ENCODE data around the gene SLCO3A1. TPM values are rescaled to one million over a fixed set of nuclear protein-coding genes. Genes with fewer than 3 reads are reported as not detected.
A peak's percentile ranks its signal among the peaks of the same experiment; 100 is the strongest.
"Not testable (repeated sequence)": the region's sequence is repeated elsewhere in the genome, so short reads cannot be mapped to it uniquely, and the experiment has no call there.

SLCO3A1 gene
- total RNA-seq, 2 donors from 2014 or later = 55.9 to 65.1 TPM

DNA sequence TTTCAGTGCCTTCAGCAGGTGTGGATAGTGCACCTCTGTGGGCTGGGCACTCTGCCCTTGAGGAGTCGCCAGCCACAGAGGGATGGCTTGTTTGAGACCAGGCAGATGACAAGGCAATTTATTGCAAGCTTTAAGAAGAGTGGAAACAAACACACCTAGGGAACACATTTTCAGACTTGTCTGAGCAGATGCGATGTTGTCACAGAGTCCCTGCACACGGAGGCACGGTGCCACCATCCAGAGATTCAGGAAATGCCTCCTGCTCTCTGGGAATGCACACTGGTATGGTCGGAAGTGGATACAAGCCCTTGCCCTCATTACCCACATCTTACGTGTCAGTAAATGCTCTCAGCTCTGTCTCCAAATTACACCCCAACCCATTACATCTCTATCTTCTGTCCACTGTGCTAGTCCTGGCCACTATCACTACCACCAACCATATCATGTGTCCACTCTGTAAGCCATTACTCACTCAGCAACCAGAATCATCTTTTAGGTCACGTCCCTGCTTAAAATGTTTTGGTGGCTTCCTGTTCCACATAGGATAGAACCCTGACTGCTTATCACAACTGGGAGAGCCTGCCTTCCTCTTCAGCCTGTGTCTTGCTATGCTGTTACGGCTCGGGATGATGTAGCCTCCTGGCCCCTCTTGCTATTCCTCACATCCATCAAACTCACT is 196.9 kb downstream of the SLCO3A1 start:
- Mint-ChIP-seq H3K36me3 (ENCODE audit: low read depth) (no peaks in the 10 kb centered on the region), H3K27ac (peak overlapping the region; percentile 80), H3K4me1 (peaks cover 44% of the 10 kb centered on the region), H3K27me3 (no peaks in the 10 kb centered on the region), H3K4me3 (peak overlapping the region; percentile 19)
- ATAC-seq (no peak), DNase-seq (no peak)
- no peaks in the 10 kb centered on the region for H3K9me3 ChIP-seq (ENCODE audit: control insufficient read depth, low read length, poor library complexity, severe bottlenecking)

DNA sequence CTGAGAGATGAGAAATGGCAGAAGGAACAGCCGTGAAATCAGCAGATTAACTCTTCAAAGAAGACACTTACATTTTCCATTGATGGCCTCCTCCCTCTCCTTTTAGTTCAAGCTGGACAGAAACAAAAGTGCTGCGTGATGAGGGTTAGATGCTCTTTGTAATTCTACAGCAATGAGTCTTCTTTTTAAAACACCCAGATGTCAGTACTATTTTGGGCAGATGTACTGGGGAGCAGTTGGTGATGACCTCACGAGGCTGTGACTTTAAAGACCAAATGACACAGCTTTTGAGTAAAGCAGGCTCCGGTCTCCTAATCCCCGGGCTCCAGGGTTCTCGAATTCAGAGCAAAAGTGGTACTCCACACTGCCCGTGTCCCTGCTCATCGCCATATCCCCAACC is 198.2 kb downstream of the SLCO3A1 start:
- peak overlapping the region; percentile 80 for H3K27ac Mint-ChIP-seq
- no peak overlapping the region for H3K4me3 Mint-ChIP-seq
- ATAC-seq (no peak), DNase-seq (no peak)
- peaks cover 50% of the 10 kb centered on the region for H3K4me1 Mint-ChIP-seq
- no peaks in the 10 kb centered on the region for H3K36me3 Mint-ChIP-seq (ENCODE audit: low read depth)
- H3K9me3 ChIP-seq (ENCODE audit: control insufficient read depth, low read length, poor library complexity, severe bottlenecking) = no peaks in the 10 kb centered on the region
- no peaks in the 10 kb centered on the region for H3K27me3 Mint-ChIP-seq

DNA sequence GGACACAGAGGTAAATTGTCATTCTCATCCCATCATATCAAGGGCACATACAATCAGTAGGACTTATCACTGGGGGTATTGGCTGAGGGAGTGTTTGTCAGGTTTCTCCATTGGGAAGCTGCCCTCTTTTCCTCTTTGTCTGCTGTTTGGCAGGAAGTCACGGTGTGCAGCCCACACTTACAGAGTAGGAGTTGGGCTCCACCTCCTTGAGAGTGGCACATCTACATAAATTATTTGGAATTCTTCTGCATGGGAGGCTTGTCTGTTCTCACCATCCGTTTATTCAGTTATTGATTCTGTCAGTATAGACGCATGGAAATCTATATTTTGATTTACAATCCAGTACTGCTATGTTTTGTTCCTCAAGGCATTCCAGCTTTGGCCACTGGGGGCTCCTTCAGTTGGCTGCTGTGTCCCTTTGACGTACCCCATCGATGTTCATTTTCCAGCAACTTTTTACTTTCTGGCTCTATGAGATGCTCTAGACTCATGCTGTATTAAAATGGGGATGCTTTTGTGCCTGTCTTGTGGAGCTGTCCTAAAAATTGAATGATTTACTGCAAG is 200.3 kb downstream of the SLCO3A1 start:
- ATAC-seq (no peak), DNase-seq (no peak)
- peaks cover 44% of the 10 kb centered on the region for H3K4me1 Mint-ChIP-seq

DNA sequence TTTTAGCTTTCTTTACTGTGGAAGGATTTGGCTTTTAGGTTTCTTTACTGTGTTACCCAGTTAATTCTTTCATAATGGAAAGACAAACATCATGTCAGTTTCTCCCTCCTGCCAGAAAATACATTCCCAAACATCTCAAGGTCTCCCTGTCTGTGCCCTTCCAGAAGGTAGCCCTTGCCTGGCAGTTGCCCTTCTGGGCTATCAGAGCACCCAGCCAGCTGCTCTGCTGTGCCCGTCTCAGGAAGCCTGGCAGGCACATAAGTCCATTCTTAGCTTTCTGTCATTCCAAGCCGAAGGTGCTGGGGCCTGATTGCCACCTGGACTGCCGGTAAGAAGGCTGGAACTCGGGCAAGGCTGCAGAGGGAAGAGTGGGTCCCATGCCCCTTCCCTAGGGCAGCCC is 203.4 kb downstream of the SLCO3A1 start:
- Mint-ChIP-seq H3K4me1 (peaks cover 27% of the 10 kb centered on the region), H3K27me3 (no peaks in the 10 kb centered on the region), H3K27ac (peak overlapping the region; percentile 53), H3K36me3 (ENCODE audit: low read depth) (no peaks in the 10 kb centered on the region), H3K4me3 (no peak overlapping the region)
- ATAC-seq = no peak
- H3K9me3 ChIP-seq (ENCODE audit: control insufficient read depth, low read length, poor library complexity, severe bottlenecking) = no peaks in the 10 kb centered on the region
- no peak for DNase-seq

More for the DNA sequence above, 200.3 kb downstream of the SLCO3A1 start:
- no peak overlapping the region for H3K27ac Mint-ChIP-seq
- no peak overlapping the region for H3K4me3 Mint-ChIP-seq
- no peaks in the 10 kb centered on the region for H3K9me3 ChIP-seq (ENCODE audit: control insufficient read depth, low read length, poor library complexity, severe bottlenecking)
- H3K27me3 Mint-ChIP-seq = no peaks in the 10 kb centered on the region
- H3K36me3 Mint-ChIP-seq (ENCODE audit: low read depth) = no peaks in the 10 kb centered on the region

GRCh38 chr15:92059036-92059970 is 205.8 kb downstream of the SLCO3A1 start:
- H3K4me1 Mint-ChIP-seq = peaks cover 24% of the 10 kb centered on the region
- no peak for ATAC-seq

GRCh38 chr15:92059971-92060311 is 206.4 kb downstream of the SLCO3A1 start:
- not testable (repeated sequence) for H3K36me3 Mint-ChIP-seq (ENCODE audit: low read depth); H3K27me3 Mint-ChIP-seq; DNase-seq; H3K27ac Mint-ChIP-seq; H3K9me3 ChIP-seq (ENCODE audit: control insufficient read depth, low read length, poor library complexity, severe bottlenecking); H3K4me3 Mint-ChIP-seq; ATAC-seq
- peaks cover 27% of the 10 kb centered on the region for H3K4me1 Mint-ChIP-seq

More at GRCh38 chr15:92059036-92059970, 205.8 kb downstream of the SLCO3A1 start:
- H3K36me3 Mint-ChIP-seq (ENCODE audit: low read depth) = no peaks in the 10 kb centered on the region
- H3K27ac Mint-ChIP-seq = peak overlapping the region; percentile 32
- no peaks in the 10 kb centered on the region for H3K9me3 ChIP-seq (ENCODE audit: control insufficient read depth, low read length, poor library complexity, severe bottlenecking)
- no peak for DNase-seq
- no peak overlapping the region for H3K4me3 Mint-ChIP-seq
- H3K27me3 Mint-ChIP-seq = no peaks in the 10 kb centered on the region

DNA sequence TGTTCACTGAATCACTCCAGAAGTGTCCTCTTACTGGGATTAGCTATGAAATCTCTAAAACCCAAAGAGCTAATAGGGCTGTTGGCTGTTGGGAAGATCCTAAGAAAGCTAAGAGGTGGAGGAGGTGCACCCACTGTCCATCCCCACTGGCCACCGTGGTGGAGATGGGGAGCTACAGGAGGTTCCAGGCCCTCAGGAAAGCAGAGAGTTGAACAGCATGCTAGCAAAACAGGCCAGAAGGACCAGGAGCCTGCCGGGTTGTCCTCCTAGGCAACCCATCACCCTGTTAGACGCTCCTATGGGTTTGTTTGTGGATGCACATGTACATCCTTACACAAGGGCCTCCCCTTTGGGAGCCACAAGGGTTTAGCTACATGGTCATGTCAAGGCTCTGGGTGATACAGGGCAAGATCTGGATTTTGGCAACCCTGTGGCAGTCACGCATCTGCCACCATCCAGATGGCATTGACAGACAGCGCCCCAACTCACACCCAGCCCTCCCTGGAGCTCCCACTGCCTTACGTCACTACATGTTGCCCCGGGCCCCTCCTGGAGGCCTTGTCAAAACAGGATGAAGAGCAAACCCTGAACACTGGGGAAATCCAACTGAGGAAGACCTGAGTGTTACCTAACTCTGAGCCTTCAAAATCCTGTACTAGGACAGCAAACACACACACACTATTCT is 208.1 kb downstream of the SLCO3A1 start:
- H3K36me3 Mint-ChIP-seq (ENCODE audit: low read depth) = no peaks in the 10 kb centered on the region
- peaks cover 15% of the 10 kb centered on the region for H3K4me1 Mint-ChIP-seq
- no peaks in the 10 kb centered on the region for H3K27me3 Mint-ChIP-seq
- no peak overlapping the region for H3K27ac Mint-ChIP-seq
- ATAC-seq (no peak), DNase-seq (no peak)
- no peak overlapping the region for H3K4me3 Mint-ChIP-seq
- no peaks in the 10 kb centered on the region for H3K9me3 ChIP-seq (ENCODE audit: control insufficient read depth, low read length, poor library complexity, severe bottlenecking)

DNA sequence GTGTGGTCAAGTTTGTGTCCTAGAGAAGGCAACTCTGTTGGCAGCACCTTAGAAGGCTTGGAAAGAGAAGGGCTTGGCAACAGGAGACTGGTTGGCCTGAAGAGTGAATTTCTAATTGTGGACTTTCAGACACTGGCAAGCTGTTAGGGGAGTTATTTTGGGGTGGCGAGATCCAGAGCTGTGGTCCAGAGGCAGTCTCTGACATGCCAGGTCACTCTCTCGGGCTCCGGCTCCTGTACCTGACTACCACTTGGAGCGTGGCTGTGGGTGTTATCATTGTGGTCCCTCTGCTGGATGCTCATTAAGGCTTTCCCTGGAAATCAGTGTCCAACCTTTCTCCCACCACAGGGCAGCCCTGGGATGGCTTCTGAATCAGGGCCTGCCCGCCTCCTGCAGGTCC is 209.0 kb downstream of the SLCO3A1 start:
- H3K9me3 ChIP-seq (ENCODE audit: control insufficient read depth, low read length, poor library complexity, severe bottlenecking) = no peaks in the 10 kb centered on the region
- ATAC-seq (no peak), DNase-seq (no peak)
- Mint-ChIP-seq H3K36me3 (ENCODE audit: low read depth) (no peaks in the 10 kb centered on the region), H3K27ac (no peak overlapping the region), H3K4me3 (no peak overlapping the region), H3K27me3 (no peaks in the 10 kb centered on the region), H3K4me1 (peaks cover 15% of the 10 kb centered on the region)

DNA sequence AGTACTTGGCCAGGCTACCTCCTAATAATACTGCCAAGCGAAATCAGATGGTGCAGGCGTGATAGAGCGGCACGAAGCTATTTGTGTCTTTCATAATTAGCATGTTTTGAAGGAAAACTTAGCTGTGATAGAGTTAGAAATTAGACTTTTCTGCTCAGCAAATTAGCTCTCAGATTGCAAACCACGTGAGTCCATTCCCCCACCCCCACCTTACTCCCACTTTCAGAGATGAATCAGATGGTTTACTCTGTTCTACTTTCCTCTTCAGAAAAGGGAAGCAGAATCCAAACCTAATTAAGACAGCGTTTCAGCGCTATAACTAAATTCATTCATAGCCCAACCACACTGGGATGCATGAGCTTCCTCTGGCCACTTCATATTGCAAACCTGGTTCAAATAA is 214.6 kb downstream of the SLCO3A1 start:
- Mint-ChIP-seq H3K27me3 (no peaks in the 10 kb centered on the region), H3K36me3 (ENCODE audit: low read depth) (no peaks in the 10 kb centered on the region), H3K4me3 (no peak overlapping the region), H3K4me1 (peaks cover 42% of the 10 kb centered on the region), H3K27ac (no peak overlapping the region)
- ATAC-seq = no peak
- no peaks in the 10 kb centered on the region for H3K9me3 ChIP-seq (ENCODE audit: control insufficient read depth, low read length, poor library complexity, severe bottlenecking)
- no peak for DNase-seq

- ATAC-seq (peak; percentile 78), DNase-seq (peak in 1 of 3 donors; percentile 16)
- H3K36me3 Mint-ChIP-seq (ENCODE audit: low read depth) = no peaks in the 10 kb centered on the region
- peaks cover 47% of the 10 kb centered on the region for H3K4me1 Mint-ChIP-seq
- no peaks in the 10 kb centered on the region for H3K9me3 ChIP-seq (ENCODE audit: control insufficient read depth, low read length, poor library complexity, severe bottlenecking)
- H3K4me3 Mint-ChIP-seq = peak overlapping the region; percentile 47
- H3K27ac Mint-ChIP-seq = peak overlapping the region; percentile 74
- H3K27me3 Mint-ChIP-seq = no peaks in the 10 kb centered on the region
These were observed 216.1 kb downstream of the SLCO3A1 start for GRCh38 chr15:92069308-92070250.

GRCh38 chr15:92070251-92070650 is 216.7 kb downstream of the SLCO3A1 start:
- peak overlapping the region; percentile 74 for H3K27ac Mint-ChIP-seq
- H3K27me3 Mint-ChIP-seq; ATAC-seq; H3K36me3 Mint-ChIP-seq (ENCODE audit: low read depth); H3K9me3 ChIP-seq (ENCODE audit: control insufficient read depth, low read length, poor library complexity, severe bottlenecking); DNase-seq: not testable (repeated sequence)
- H3K4me1 Mint-ChIP-seq = peaks cover 53% of the 10 kb centered on the region
- H3K4me3 Mint-ChIP-seq = peak overlapping the region; percentile 47

DNA sequence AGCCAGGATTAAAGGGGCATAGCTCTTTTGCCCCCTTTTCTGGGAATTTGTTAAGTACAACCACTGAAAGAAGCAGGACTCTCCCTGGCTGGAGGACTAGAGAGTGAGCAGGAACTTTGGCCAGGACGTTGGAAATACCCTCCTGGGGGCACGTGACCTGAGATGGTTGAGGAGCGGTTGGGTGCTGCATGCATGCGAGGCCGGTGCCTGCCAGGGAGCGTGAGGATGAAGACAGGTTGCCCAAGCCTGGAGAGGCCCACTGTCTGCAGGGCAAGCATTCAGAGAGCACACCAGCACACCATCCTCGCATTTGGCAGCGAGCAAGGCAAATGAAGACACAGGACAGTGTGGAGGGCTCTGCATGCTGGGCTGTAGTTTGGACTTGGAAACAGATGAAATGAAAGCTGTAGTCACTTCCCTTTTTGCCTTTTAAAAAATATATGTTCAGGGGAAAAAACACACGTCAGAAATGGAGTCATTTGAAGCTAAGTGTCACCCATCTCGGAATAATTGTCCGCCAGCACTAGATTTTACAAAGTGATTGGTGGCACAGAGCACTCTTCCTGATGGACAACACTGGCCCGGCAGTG is 217.6 kb downstream of the SLCO3A1 start:
- Mint-ChIP-seq H3K4me1 (peaks cover 60% of the 10 kb centered on the region), H3K36me3 (ENCODE audit: low read depth) (no peaks in the 10 kb centered on the region), H3K27ac (no peak overlapping the region), H3K4me3 (no peak overlapping the region), H3K27me3 (no peaks in the 10 kb centered on the region)
- ATAC-seq (no peak), DNase-seq (no peak)
- no peaks in the 10 kb centered on the region for H3K9me3 ChIP-seq (ENCODE audit: control insufficient read depth, low read length, poor library complexity, severe bottlenecking)

Measured in T-helper 17 cell (primary cell).